Measurements from ENCODE around the gene CTNNBL1.

The CTNNBL1 gene

GRCh38 chr20:37786043-37786442 lies 92.2 kb downstream of the CTNNBL1 start:
- DNase-seq = no peak

GRCh38 chr20:37789408-37789807 lies 95.6 kb downstream of the CTNNBL1 start:
- no peak for DNase-seq

- no peak for DNase-seq
These were observed 97.1 kb downstream of the CTNNBL1 start for GRCh38 chr20:37790900-37791299.

GRCh38 chr20:37796121-37796520 lies 102.3 kb downstream of the CTNNBL1 start:
- no peak for DNase-seq

GRCh38 chr20:37796733-37797132 lies 102.9 kb downstream of the CTNNBL1 start:
- no peak for DNase-seq

- no peak for DNase-seq
These were observed 103.9 kb downstream of the CTNNBL1 start for GRCh38 chr20:37797669-37798175.

- no peak for DNase-seq
These were observed 104.5 kb downstream of the CTNNBL1 start for GRCh38 chr20:37798312-37798711.

- no peak for DNase-seq
These were observed 106.8 kb downstream of the CTNNBL1 start for GRCh38 chr20:37800618-37801017.

- no peak for DNase-seq
These were observed 108.1 kb downstream of the CTNNBL1 start for GRCh38 chr20:37801921-37802320.

- no peak for DNase-seq
These were observed 109.8 kb downstream of the CTNNBL1 start for GRCh38 chr20:37803438-37804307.

GRCh38 chr20:37804584-37805566 lies 111.0 kb downstream of the CTNNBL1 start:
- DNase-seq = no peak

- DNase-seq = no peak
These were observed 113.8 kb downstream of the CTNNBL1 start for GRCh38 chr20:37807471-37808232.

GRCh38 chr20:37808233-37809070 lies 114.6 kb downstream of the CTNNBL1 start:
- no peak for DNase-seq

GRCh38 chr20:37810027-37810426 lies 116.2 kb downstream of the CTNNBL1 start:
- DNase-seq = no peak

- DNase-seq = no peak
These were observed 122.2 kb downstream of the CTNNBL1 start for GRCh38 chr20:37816003-37816402.

GRCh38 chr20:37816726-37817125 lies 122.9 kb downstream of the CTNNBL1 start:
- DNase-seq = no peak

GRCh38 chr20:37821696-37822095 lies 127.9 kb downstream of the CTNNBL1 start:
- DNase-seq = peak; percentile 79

- peak; percentile 93 for DNase-seq
These were observed 128.3 kb downstream of the CTNNBL1 start for GRCh38 chr20:37822141-37822601.

GRCh38 chr20:37823296-37823980 lies 129.6 kb downstream of the CTNNBL1 start:
- DNase-seq = peak; percentile 29

- DNase-seq = no peak
These were observed 133.8 kb downstream of the CTNNBL1 start for GRCh38 chr20:37827605-37828004.

GRCh38 chr20:37828684-37829083 lies 134.9 kb downstream of the CTNNBL1 start:
- no peak for DNase-seq
